Psoas muscle (tissue), 8 donors: ENCODE data around the gene PIF1. TPM values are rescaled to one million over a fixed set of nuclear protein-coding genes. Genes with fewer than 3 reads are reported as not detected.

Experiments
- ATAC-seq, 4 donors: fragments of 200-7000 bp; cut with Tn5 transposase; one replicate each; pipeline ENCODE4 v1.9.1; 2020; ENCODE audit warnings: moderate library complexity in 3 of 4, mild to moderate bottlenecking in 2 of 4
- DNase-seq, 2 donors: peaks; one replicate each; pipeline ENCODE4 v3.0.0-alpha.2; 2020
- H3K27ac ChIP-seq: fragments of 200-600 bp; one replicate; pipeline ENCODE4 v1.8.0; 2022
- H3K27me3 ChIP-seq, 3 donors: fragments of 200-600 bp in 1 of 3; one replicate each; pipeline versions ENCODE4 v1.6.1 to v1.8.0; 2013 to 2022; ENCODE audit warnings: low read length in 2 of 3, mild to moderate bottlenecking in 2 of 3, moderate library complexity in 1 of 3; ENCODE audit not compliant: insufficient read depth in 3 of 3
- H3K36me3 ChIP-seq, 2 donors: fragments of 200-600 bp in 1 of 2; one replicate each; pipeline versions ENCODE4 v1.6.1 to v1.8.0; 2013 to 2022; ENCODE audit warnings: low read depth in 1 of 2, mild to moderate bottlenecking in 1 of 2, moderate library complexity in 1 of 2; ENCODE audit not compliant: insufficient read depth in 1 of 2
- H3K4me1 ChIP-seq: fragments of 200-600 bp; one replicate; pipeline ENCODE4 v1.8.0; 2022
- H3K4me3 ChIP-seq: fragments of 200-600 bp; one replicate; pipeline ENCODE4 v1.8.0; 2022; ENCODE audit warnings: mild to moderate bottlenecking
- H3K9me3 ChIP-seq: fragments of 200-600 bp; one replicate; pipeline ENCODE4 v1.8.0; 2022
- CTCF ChIP-seq: fragments of 200-600 bp; IDR thresholded peaks from one replicate; pipeline ENCODE4 v1.8.0; 2022; ENCODE audit warnings: antibody characterized with exemption
- WGBS, 3 donors: extraction: QIAGEN DNeasy Blood & Tissue Kit; methylation state at CpG; one replicate each; pipeline versions ENCODE4 v1.1.6 to v1.1.7; 2013; 5-methylcytosine and 5-hydroxymethylcytosine counted together
- intact Hi-C, 2 donors: fragments of 100-400 bp; cut with DNase I; formaldehyde crosslinking; loops; one replicate each; pipeline versions ENCODE4 v1.11.0 to v1.14.2; 2022
- polyA plus RNA-seq, 3 donors: library from polyadenylated mRNA; stranded (reverse); fragments of 200-250 nt; gene quantifications; one replicate each; pipeline ENCODE4 v1.2.3, GENCODE V29; 2013
- total RNA-seq, 4 donors: library from RNA; stranded (reverse); fragmentation: NEBNext Ultra II Directional in 2 of 4; extraction: Animal tissue kit (Norgen Biotek cat#: 25700) in 2 of 4; gene quantifications; one replicate each; pipeline versions ENCODE4 v1.2.1 to v1.2.4, GENCODE V29; 2021 to 2023
- donor health status: healthy with polysubstance abuse.
- donor health status: DM: no; HTN: no; CAD: no; lungs with moderate emphysema.
- donor health status: Bipolar disorder and iron deficiency.
- donor health status: healthy.
- donor health status: DM: yes; HTN: yes; CAD: no.
- donor health status: DM: no; HTN: no; CAD: no.
- donor health status: DM: no; HTN: no; CAD: no.
- donor health status: DM: yes; HTN: yes; CAD: no.

PIF1 gene
- total and polyA plus RNA-seq, 7 donors: 0.24 to 0.52 (median 0.36) TPM

GRCh38 chr15:64856429-64857145 lies 31.1 kb upstream of the PIF1 start:
- intact Hi-C loops: no loop called here
- ATAC-seq (peak in 3 of 4 donors; percentile 23 to 44 (median 35)), DNase-seq (peak in 1 of 2 donors; percentile 64)
- Histone ChIP-seq H3K9me3 (no peaks in the 10 kb centered on the region), H3K27ac (peak overlapping the region; percentile 58), H3K36me3 (peaks cover 0 to 31% of the 10 kb centered on the region in 2 donors), H3K4me3 (no peak overlapping the region), H3K27me3 (no peaks in the 10 kb centered on the region), H3K4me1 (peaks cover 16% of the 10 kb centered on the region)
- WGBS, 3 donors: 39 to 50% (median 45%) methylated on average over 5 of the region's 5 CpGs
- TF ChIP-seq CTCF: no peak

GRCh38 chr15:64855205-64855975 lies 29.9 kb upstream of the PIF1 start:
- Histone ChIP-seq H3K4me1 (peaks cover 16% of the 10 kb centered on the region), H3K27ac (peak overlapping the region; percentile 4), H3K27me3 (no peaks in the 10 kb centered on the region), H3K36me3 (peaks cover 0 to 30% of the 10 kb centered on the region in 2 donors), H3K9me3 (no peaks in the 10 kb centered on the region), H3K4me3 (no peak overlapping the region)
- intact Hi-C loops: no loop called here
- 67 to 81% (median 69%) methylated on average over 7 of the region's 7 CpGs for WGBS, 3 donors
- no peak for DNase-seq
- no peak for TF ChIP-seq CTCF
- peak in 1 of 4 donors; percentile 23 for ATAC-seq

- Histone ChIP-seq H3K27me3 (no peaks in the 10 kb centered on the region), H3K4me3 (no peak overlapping the region), H3K27ac (no peak overlapping the region), H3K36me3 (peaks cover 0 to 32% of the 10 kb centered on the region in 2 donors), H3K9me3 (no peaks in the 10 kb centered on the region), H3K4me1 (peaks cover 16% of the 10 kb centered on the region)
- ATAC-seq: no peak
- intact Hi-C loops: no loop called here
- DNase-seq: no peak
- whole genome bisulfite sequencing, 3 donors: 69 to 80% (median 79%) methylated on average over 3 of the region's 3 CpGs
- no peak for TF ChIP-seq CTCF
These were observed 29.1 kb upstream of the PIF1 start for GRCh38 chr15:64854526-64854925.

- peaks cover 0 to 37% of the 10 kb centered on the region in 2 donors for H3K36me3 ChIP-seq
- no peak overlapping the region for H3K27ac ChIP-seq
- WGBS, 3 donors: 44 to 50% (median 44%) methylated on average over 4 of the region's 4 CpGs
- H3K4me3 ChIP-seq: no peak overlapping the region
- DNase-seq: no peak
- no peaks in the 10 kb centered on the region for H3K27me3 ChIP-seq
- TF ChIP-seq CTCF: no peak
- no peaks in the 10 kb centered on the region for H3K9me3 ChIP-seq
- peaks cover 16% of the 10 kb centered on the region for H3K4me1 ChIP-seq
- ATAC-seq: no peak
- intact Hi-C loops: no loop called here
These were observed 28.6 kb upstream of the PIF1 start for GRCh38 chr15:64854041-64854440.
